NCI-H1092 (cell line): ENCODE results near the gene PGF.
"Not testable (repeated sequence)": the region's sequence is repeated elsewhere in the genome, so short reads cannot be mapped to it uniquely, and the experiment has no call there.

Source experiments
- DNase-seq: peaks from one replicate; lab custom pipeline; 2025; lab: John Stamatoyannopoulos, UW

PGF gene

GRCh38 chr14:74942181-74942580, 13.2 kb downstream of the PGF start:
- no peak for DNase-seq

GRCh38 chr14:74941676-74942097, 13.7 kb downstream of the PGF start:
- no peak for DNase-seq

GRCh38 chr14:74940956-74941565, 14.3 kb downstream of the PGF start:
- no peak for DNase-seq

- no peak for DNase-seq
These were observed 16.6 kb downstream of the PGF start for GRCh38 chr14:74938531-74939495.

- DNase-seq = no peak
These were observed 18.2 kb downstream of the PGF start for GRCh38 chr14:74937171-74937570.

- DNase-seq = no peak
These were observed 18.7 kb downstream of the PGF start for GRCh38 chr14:74936731-74937130.

- DNase-seq = no peak
These were observed 19.2 kb downstream of the PGF start for GRCh38 chr14:74936151-74936550.

- no peak for DNase-seq
These were observed 20.1 kb downstream of the PGF start for GRCh38 chr14:74935360-74935680.

GRCh38 chr14:74934476-74935359, 20.7 kb downstream of the PGF start:
- DNase-seq = no peak

GRCh38 chr14:74934041-74934440, 21.4 kb downstream of the PGF start:
- DNase-seq = no peak

GRCh38 chr14:74932936-74933335, 22.5 kb downstream of the PGF start:
- not testable (repeated sequence) for DNase-seq

- DNase-seq = no peak
These were observed 22.9 kb downstream of the PGF start for GRCh38 chr14:74932401-74932901.

- DNase-seq = not testable (repeated sequence)
These were observed 23.7 kb downstream of the PGF start for GRCh38 chr14:74931744-74932143.

GRCh38 chr14:74929242-74929641, 26.2 kb downstream of the PGF start:
- no peak for DNase-seq

GRCh38 chr14:74927225-74927624, 28.2 kb downstream of the PGF start:
- no peak for DNase-seq

GRCh38 chr14:74924061-74924460, 31.3 kb downstream of the PGF start:
- no peak for DNase-seq

- peak; percentile 82 for DNase-seq
These were observed 32.5 kb downstream of the PGF start, which contains the start of gene RPS6KL1 for GRCh38 chr14:74922752-74923401. Gene RPS6KL1, minus strand, starts transcription at chr14:74923260. Its CDS starts 1,719 bp downstream, at chr14:74921541.

- no peak for DNase-seq
These were observed 33.2 kb downstream of the PGF start for GRCh38 chr14:74921987-74922751.

- no peak for DNase-seq
These were observed 34.3 kb downstream of the PGF start for GRCh38 chr14:74921053-74921620.

GRCh38 chr14:74920281-74920680, 35.1 kb downstream of the PGF start:
- DNase-seq = no peak
